Measurements from ENCODE around the gene ZNF324B.
"Not testable (repeated sequence)": the region's sequence is repeated elsewhere in the genome, so short reads cannot be mapped to it uniquely, and the experiment has no call there.

ZNF324B gene

GRCh38 chr19:58469241-58470013 lies 18.0 kb downstream of the ZNF324B start:
- Histone ChIP-seq H2BK12ac (ENCODE audit: low read length in 2 of 2) (no peak overlapping the region), H3K9me3 (ENCODE audit: control insufficient read depth, low read length) (no peaks in the 10 kb centered on the region), H4K91ac (ENCODE audit: low read length) (no peak overlapping the region), H4K8ac (ENCODE audit: low read length) (no peak overlapping the region), H3K4me1 (ENCODE audit: control insufficient read depth, insufficient read depth, low read depth, low read length) (peaks cover 26% of the 10 kb centered on the region), H3K23ac (ENCODE audit: low read length in 2 of 2) (no peak overlapping the region), H2BK120ac (ENCODE audit: low read depth, low read length) (no peak overlapping the region), H3K36me3 (ENCODE audit: control insufficient read depth in 1 of 2, insufficient read depth in 2 of 2, low read depth in 1 of 2, low read length in 2 of 2) (peaks cover 40 to 46% of the 10 kb centered on the region in 2 experiments), H3K4ac (ENCODE audit: low read depth in 1 of 2, low read length in 2 of 2) (no peak overlapping the region), H3K4me2 (ENCODE audit: low read length, poor library complexity, severe bottlenecking) (no peak overlapping the region), H3K79me1 (replicated peaks; ENCODE audit: low read length, poor library complexity, severe bottlenecking) (peaks cover 38% of the 10 kb centered on the region), H3K9ac (ENCODE audit: low read length) (no peak overlapping the region), H3K4me3 (ENCODE audit: insufficient read depth in 1 of 2, low read depth in 1 of 2, low read length in 2 of 2) (no peak overlapping the region), H2AK5ac (ENCODE audit: low read length, severe bottlenecking) (no peak overlapping the region), H3K27ac (ENCODE audit: low read length, poor library complexity, severe bottlenecking) (no peak overlapping the region), H2AFZ (ENCODE audit: low read depth, low read length) (no peak overlapping the region), H2BK5ac (ENCODE audit: low read depth, low read length, poor library complexity, severe bottlenecking) (no peak overlapping the region), H3K27me3 (ENCODE audit: control insufficient read depth in 1 of 2, insufficient read depth in 1 of 2, low read length in 2 of 2) (no peaks in the 10 kb centered on the region), H2BK15ac (ENCODE audit: low read depth, poor library complexity, severe bottlenecking) (no peak overlapping the region), H3K14ac (ENCODE audit: low read length in 2 of 2) (no peak overlapping the region), H3K18ac (ENCODE audit: low read depth in 1 of 2, low read length in 2 of 2) (no peak overlapping the region)
- DNase-seq, result no peak
- 99% methylated on average over 12 of the region's 17 CpGs for WGBS

GRCh38 chr19:58470837-58471543 lies 19.6 kb downstream of the ZNF324B start:
- not testable (repeated sequence) for H3K4me2 ChIP-seq (ENCODE audit: low read length, poor library complexity, severe bottlenecking); H3K27ac ChIP-seq (ENCODE audit: low read length, poor library complexity, severe bottlenecking); DNase-seq; H4K8ac ChIP-seq (ENCODE audit: low read length); H3K4ac ChIP-seq (ENCODE audit: low read depth in 1 of 2, low read length in 2 of 2); H3K4me3 ChIP-seq (ENCODE audit: insufficient read depth in 1 of 2, low read depth in 1 of 2, low read length in 2 of 2); H3K27me3 ChIP-seq (ENCODE audit: control insufficient read depth in 1 of 2, insufficient read depth in 1 of 2, low read length in 2 of 2); H3K9ac ChIP-seq (ENCODE audit: low read length); H2BK12ac ChIP-seq (ENCODE audit: low read length in 2 of 2); H2BK5ac ChIP-seq (ENCODE audit: low read depth, low read length, poor library complexity, severe bottlenecking); H2AFZ ChIP-seq (ENCODE audit: low read depth, low read length); H3K18ac ChIP-seq (ENCODE audit: low read depth in 1 of 2, low read length in 2 of 2); H4K91ac ChIP-seq (ENCODE audit: low read length); H2AK5ac ChIP-seq (ENCODE audit: low read length, severe bottlenecking); H3K23ac ChIP-seq (ENCODE audit: low read length in 2 of 2); H2BK15ac ChIP-seq (ENCODE audit: low read depth, poor library complexity, severe bottlenecking); H3K9me3 ChIP-seq (ENCODE audit: control insufficient read depth, low read length); H2BK120ac ChIP-seq (ENCODE audit: low read depth, low read length); H3K14ac ChIP-seq (ENCODE audit: low read length in 2 of 2)
- WGBS, result 98% methylated on average over 17 of the region's 53 CpGs
- Histone ChIP-seq H3K79me1 (replicated peaks; ENCODE audit: low read length, poor library complexity, severe bottlenecking) (peaks cover 38% of the 10 kb centered on the region), H3K36me3 (ENCODE audit: control insufficient read depth in 1 of 2, insufficient read depth in 2 of 2, low read depth in 1 of 2, low read length in 2 of 2) (peaks cover 40 to 46% of the 10 kb centered on the region in 2 experiments), H3K4me1 (ENCODE audit: control insufficient read depth, insufficient read depth, low read depth, low read length) (peaks cover 35% of the 10 kb centered on the region)

- no peak overlapping the region for H3K4me3 ChIP-seq (ENCODE audit: insufficient read depth in 1 of 2, low read depth in 1 of 2, low read length in 2 of 2)
- H3K9me3 ChIP-seq (ENCODE audit: control insufficient read depth, low read length), result no peaks in the 10 kb centered on the region
- no peak overlapping the region for H3K23ac ChIP-seq (ENCODE audit: low read length in 2 of 2)
- no peak overlapping the region for H3K18ac ChIP-seq (ENCODE audit: low read depth in 1 of 2, low read length in 2 of 2)
- peaks cover 37% of the 10 kb centered on the region for H3K4me1 ChIP-seq (ENCODE audit: control insufficient read depth, insufficient read depth, low read depth, low read length)
- H3K27me3 ChIP-seq (ENCODE audit: control insufficient read depth in 1 of 2, insufficient read depth in 1 of 2, low read length in 2 of 2), result no peaks in the 10 kb centered on the region
- no peak overlapping the region for H3K4me2 ChIP-seq (ENCODE audit: low read length, poor library complexity, severe bottlenecking)
- no peak overlapping the region for H3K14ac ChIP-seq (ENCODE audit: low read length in 2 of 2)
- no peak overlapping the region for H2AK5ac ChIP-seq (ENCODE audit: low read length, severe bottlenecking)
- no peak overlapping the region for H3K27ac ChIP-seq (ENCODE audit: low read length, poor library complexity, severe bottlenecking)
- 98% methylated on average over 39 of the region's 39 CpGs for WGBS
- DNase-seq, result no peak
- H3K79me1 ChIP-seq (replicated peaks; ENCODE audit: low read length, poor library complexity, severe bottlenecking), result peaks cover 42% of the 10 kb centered on the region
- no peak overlapping the region for H3K4ac ChIP-seq (ENCODE audit: low read depth in 1 of 2, low read length in 2 of 2)
- no peak overlapping the region for H4K91ac ChIP-seq (ENCODE audit: low read length)
- H2BK5ac ChIP-seq (ENCODE audit: low read depth, low read length, poor library complexity, severe bottlenecking), result no peak overlapping the region
- no peak overlapping the region for H2BK12ac ChIP-seq (ENCODE audit: low read length in 2 of 2)
- peaks cover 40 to 46% of the 10 kb centered on the region in 2 experiments for H3K36me3 ChIP-seq (ENCODE audit: control insufficient read depth in 1 of 2, insufficient read depth in 2 of 2, low read depth in 1 of 2, low read length in 2 of 2)
- no peak overlapping the region for H2BK15ac ChIP-seq (ENCODE audit: low read depth, poor library complexity, severe bottlenecking)
- no peak overlapping the region for H4K8ac ChIP-seq (ENCODE audit: low read length)
- H2BK120ac ChIP-seq (ENCODE audit: low read depth, low read length), result no peak overlapping the region
- no peak overlapping the region for H3K9ac ChIP-seq (ENCODE audit: low read length)
- H2AFZ ChIP-seq (ENCODE audit: low read depth, low read length), result no peak overlapping the region
Observed at GRCh38 chr19:58471736-58472135, 20.3 kb downstream of the ZNF324B start.

- Histone ChIP-seq H2BK12ac (ENCODE audit: low read length in 2 of 2) (no peak overlapping the region), H3K18ac (ENCODE audit: low read depth in 1 of 2, low read length in 2 of 2) (no peak overlapping the region), H3K4me2 (ENCODE audit: low read length, poor library complexity, severe bottlenecking) (no peak overlapping the region)
Observed at GRCh38 chr19:58473775-58474174, 22.4 kb downstream of the ZNF324B start.

More at GRCh38 chr19:58473775-58474174, 22.4 kb downstream of the ZNF324B start:
- H4K91ac ChIP-seq (ENCODE audit: low read length), result no peak overlapping the region
- H3K23ac ChIP-seq (ENCODE audit: low read length in 2 of 2), result no peak overlapping the region
- no peak overlapping the region for H3K27ac ChIP-seq (ENCODE audit: low read length, poor library complexity, severe bottlenecking)
- H2BK5ac ChIP-seq (ENCODE audit: low read depth, low read length, poor library complexity, severe bottlenecking), result no peak overlapping the region
- no peaks in the 10 kb centered on the region for H3K27me3 ChIP-seq (ENCODE audit: control insufficient read depth in 1 of 2, insufficient read depth in 1 of 2, low read length in 2 of 2)
- peak overlapping the region; percentile 97 for H3K9ac ChIP-seq (ENCODE audit: low read length)
- H3K9me3 ChIP-seq (ENCODE audit: control insufficient read depth, low read length), result no peaks in the 10 kb centered on the region
- H2AK5ac ChIP-seq (ENCODE audit: low read length, severe bottlenecking), result no peak overlapping the region
- no peak overlapping the region for H2BK120ac ChIP-seq (ENCODE audit: low read depth, low read length)
- H3K4ac ChIP-seq (ENCODE audit: low read depth in 1 of 2, low read length in 2 of 2), result no peak overlapping the region
- H4K8ac ChIP-seq (ENCODE audit: low read length), result no peak overlapping the region
- no peak overlapping the region for H2BK15ac ChIP-seq (ENCODE audit: low read depth, poor library complexity, severe bottlenecking)
- no peak overlapping the region for H3K4me3 ChIP-seq (ENCODE audit: insufficient read depth in 1 of 2, low read depth in 1 of 2, low read length in 2 of 2)
- peaks cover 47 to 59% of the 10 kb centered on the region in 2 experiments for H3K36me3 ChIP-seq (ENCODE audit: control insufficient read depth in 1 of 2, insufficient read depth in 2 of 2, low read depth in 1 of 2, low read length in 2 of 2)
- no peak for DNase-seq
- no peak overlapping the region for H3K14ac ChIP-seq (ENCODE audit: low read length in 2 of 2)
- no peak overlapping the region for H2AFZ ChIP-seq (ENCODE audit: low read depth, low read length)
- H3K4me1 ChIP-seq (ENCODE audit: control insufficient read depth, insufficient read depth, low read depth, low read length), result peaks cover 34% of the 10 kb centered on the region
- H3K79me1 ChIP-seq (replicated peaks; ENCODE audit: low read length, poor library complexity, severe bottlenecking), result peaks cover 38% of the 10 kb centered on the region
